ENCODE measurements around the gene R3HCC1L.
"Not testable (repeated sequence)": the region's sequence is repeated elsewhere in the genome, so short reads cannot be mapped to it uniquely, and the experiment has no call there.

The R3HCC1L gene

DNA sequence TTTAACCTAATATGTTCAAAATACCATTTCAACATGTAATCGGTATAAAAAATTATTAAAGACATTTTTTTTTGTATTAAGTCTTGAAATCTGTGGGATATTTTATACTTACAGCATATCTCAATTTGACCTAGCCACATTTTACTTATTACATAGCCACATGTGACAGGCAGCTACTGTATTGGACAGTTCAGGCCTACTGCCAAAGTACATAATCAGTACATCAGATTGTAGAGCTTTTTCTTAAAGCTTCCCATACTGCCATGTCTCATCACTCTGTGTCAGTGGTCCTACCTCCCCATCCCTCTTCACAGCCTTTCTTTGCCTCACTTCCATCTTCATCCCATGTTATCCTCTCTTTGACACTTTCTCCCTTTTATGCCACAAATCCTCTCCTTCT is 90.5 kb downstream of the R3HCC1L start:
- no peak for DNase-seq (ENCODE audit: insufficient read length, low spot score)
- no peak for FAIRE-seq

DNA sequence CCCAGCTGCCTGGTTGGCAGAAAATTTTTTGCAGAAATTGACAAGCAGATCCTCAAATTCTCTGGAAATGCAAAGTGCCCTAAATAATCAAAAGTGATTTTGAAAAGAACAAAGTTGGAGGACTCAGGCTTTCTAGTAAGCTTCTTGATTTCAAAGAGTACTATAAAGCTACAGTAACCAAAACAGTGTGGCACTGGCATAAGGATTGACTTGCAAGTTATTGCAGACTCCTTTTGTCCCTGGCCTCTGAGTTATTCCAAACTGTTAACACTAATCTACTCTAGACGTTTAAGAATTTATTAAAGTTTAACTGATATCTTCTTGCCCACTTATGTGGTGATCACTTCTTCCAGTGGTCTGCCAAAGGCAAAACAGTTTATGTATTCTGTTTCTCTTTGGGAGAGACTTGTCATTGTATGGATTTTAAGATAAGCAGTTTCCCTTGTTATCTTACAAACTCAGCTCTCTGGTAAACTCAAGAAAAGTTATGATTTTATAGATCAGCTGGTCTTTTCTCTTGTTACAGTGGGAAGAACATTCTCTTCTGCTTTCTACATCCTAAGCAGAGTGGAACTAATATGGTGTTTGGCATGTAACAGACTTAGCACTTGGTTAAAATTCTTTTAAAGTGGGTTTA is 92.2 kb downstream of the R3HCC1L start:
- DNase-seq (ENCODE audit: insufficient read length, low spot score) (no peak), FAIRE-seq (peak; percentile 40)

DNA sequence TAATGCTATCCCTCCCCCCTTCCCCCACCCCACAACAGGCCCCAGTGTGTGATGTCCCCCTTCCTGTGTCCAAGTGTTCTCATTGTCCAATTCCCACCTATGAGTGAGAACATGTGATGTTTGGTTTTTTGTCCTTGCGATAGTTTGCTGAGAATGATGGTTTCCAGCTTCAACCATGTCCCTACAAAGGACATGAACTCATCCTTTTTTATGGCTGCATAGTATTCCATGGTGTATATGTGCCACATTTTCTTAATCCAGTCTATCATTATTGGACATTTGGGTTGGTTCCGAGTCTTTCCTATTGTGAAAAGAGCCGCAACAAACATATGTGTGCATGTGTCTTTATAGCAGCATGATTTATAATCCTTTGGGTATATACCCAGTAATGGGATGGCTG is 93.3 kb downstream of the R3HCC1L start:
- not testable (repeated sequence) for DNase-seq (ENCODE audit: insufficient read length, low spot score); FAIRE-seq

DNA sequence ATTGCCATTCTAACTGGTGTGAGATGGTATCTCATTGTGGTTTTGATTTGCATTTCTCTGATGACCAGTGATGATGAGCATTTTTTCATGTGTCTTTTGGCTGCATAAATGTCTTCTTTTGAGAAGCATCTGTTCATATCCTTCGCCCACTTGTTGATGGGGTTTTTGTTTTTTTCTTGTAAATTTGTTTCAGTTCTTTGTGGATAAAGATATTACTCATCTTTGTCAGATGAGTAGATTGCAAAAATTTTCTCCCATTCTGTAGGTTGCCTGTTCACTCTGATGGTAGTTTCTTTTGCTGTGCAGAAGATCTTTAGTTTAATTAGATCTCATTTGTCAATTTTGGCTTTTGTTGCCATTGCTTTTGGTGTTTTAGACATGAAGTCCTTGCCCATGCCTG is 93.8 kb downstream of the R3HCC1L start:
- FAIRE-seq; DNase-seq (ENCODE audit: insufficient read length, low spot score): not testable (repeated sequence)

DNA sequence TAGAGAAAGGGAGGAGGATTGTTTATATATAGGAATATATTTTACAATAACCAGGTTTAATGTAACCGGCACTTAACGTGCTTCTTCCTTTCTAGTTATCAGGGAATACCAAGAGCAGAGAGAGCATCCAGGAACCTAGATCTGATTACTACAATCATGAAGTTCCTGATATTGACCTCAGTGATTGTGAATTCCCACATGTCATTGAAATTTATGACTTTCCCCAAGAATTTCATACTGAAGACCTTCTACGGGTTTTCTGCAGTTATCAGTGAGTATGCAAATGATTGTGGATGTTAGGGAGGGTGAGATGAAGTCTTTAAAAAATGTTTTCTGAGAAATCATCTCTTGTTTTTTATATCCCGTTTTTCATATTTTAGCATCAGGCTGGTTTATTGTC is 97.0 kb downstream of the R3HCC1L start:
- DNase-seq (ENCODE audit: insufficient read length, low spot score) (no peak), FAIRE-seq (no peak)

DNA sequence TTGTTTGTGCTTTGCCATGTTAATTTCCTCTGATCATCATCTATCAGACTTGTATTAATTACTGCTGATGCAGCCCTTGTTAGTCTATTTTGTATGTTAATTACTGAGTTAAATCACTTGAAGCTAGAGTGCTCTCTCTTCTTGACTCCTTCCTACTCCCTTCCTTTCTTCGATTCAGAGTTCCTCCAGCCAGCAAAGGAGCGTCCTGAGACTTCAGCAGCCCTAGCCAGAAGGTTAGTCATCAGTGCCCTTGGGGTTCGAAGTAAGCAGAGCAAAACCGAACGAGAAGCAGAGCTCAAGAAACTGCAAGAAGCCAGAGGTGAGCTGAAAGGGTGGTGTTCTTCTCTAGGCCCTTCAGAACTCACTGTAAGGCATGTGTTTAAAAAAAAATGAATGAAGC is 101.4 kb downstream of the R3HCC1L start:
- DNase-seq (ENCODE audit: insufficient read length, low spot score) (no peak), FAIRE-seq (no peak)

DNA sequence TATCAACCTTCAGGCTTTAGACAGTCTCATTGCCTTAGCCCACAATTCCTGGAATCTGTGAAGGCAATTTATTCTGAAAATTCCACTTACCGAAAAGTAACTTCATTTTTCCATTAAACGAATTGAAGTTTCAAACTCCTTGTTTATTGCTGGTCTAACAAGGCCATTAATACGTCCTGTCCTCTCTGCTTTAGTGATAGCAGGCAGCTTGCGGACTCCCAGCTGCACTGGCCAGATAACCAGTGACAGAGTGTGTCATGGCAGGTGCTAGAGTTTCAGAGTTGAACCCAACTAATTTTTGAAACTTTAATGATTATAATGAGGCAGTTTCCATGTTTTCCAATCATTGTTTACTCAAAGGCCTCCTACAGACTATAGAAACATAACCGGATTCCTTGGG is 102.4 kb downstream of the R3HCC1L start:
- FAIRE-seq (no peak), DNase-seq (ENCODE audit: insufficient read length, low spot score) (no peak)

DNA sequence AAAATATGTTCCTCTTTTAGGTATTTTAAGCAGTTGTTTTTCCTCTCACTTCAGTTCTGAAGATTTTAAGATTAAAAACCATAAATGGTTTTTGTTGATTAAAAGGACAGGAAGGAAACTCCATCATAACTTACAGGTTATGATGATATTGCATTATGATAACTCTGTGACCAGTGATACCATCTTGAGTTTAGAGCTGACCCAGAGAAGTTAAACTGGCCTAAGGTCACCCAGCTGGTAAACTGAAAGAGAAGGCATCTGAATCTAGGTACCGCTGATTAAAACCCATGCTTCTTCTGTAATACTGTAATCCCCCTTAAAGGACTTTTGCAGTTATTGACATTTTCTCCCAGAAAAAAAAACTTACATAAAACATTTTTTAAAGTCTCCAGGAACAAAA is 103.9 kb downstream of the R3HCC1L start:
- FAIRE-seq: no peak
- DNase-seq (ENCODE audit: insufficient read length, low spot score): no peak

DNA sequence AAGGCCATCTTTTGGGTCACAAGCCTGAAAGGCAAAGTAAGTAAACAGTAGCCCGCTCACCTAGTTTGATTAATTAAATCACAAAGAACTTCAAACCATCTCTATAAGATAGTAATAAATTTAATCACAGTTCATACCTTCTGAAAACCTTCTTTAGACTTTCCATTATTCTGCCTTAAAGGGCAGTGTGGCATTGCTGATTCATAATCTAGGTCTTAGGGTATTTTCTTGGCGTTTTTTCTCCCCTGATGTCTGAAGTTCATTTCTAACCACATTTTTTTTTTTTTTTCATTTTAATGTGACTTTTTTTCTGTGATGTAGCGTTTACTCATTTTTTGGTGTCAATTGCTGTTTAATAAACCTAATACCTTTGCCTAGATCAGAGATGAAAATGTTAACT is 106.1 kb downstream of the R3HCC1L start:
- DNase-seq (ENCODE audit: insufficient read length, low spot score) (no peak), FAIRE-seq (no peak)

DNA sequence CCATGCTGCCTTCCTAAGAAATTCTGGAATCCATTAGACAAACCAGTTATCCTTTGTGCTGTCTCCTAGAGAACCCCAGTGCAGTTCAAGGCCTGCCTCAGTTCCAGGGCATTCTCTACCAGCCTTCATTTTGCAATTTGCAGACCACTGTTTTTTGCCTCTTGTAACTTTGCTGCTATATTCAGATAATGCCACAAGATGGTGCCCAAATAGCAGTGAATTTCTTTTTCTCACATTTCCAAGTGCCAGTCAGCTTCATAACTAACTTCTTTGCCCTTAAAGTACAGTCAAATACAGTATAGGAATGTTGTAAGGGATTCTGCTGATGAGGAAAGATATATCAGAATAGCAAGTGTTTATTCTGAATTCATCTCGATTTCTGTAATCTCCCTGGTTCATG is 108.4 kb downstream of the R3HCC1L start:
- FAIRE-seq: no peak
- no peak for DNase-seq (ENCODE audit: insufficient read length, low spot score)

DNA sequence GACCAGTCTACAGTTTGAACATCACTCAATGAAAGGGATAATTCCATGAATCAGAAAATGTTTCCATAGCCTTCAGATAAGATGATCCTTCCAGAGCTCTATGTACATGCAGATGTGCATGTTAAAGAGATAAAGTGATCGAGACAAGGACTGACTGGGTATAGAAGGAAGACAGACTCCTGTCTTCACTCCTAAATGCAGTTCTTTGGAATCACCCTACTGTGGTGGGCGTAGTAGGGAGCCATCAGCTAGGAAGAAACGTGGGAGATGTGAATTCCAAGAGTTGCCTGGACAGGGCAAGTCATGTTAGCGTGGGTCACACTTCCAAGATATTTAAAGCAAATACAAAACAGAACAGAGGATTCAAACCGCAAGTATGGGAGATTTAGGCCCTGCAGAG is 109.7 kb downstream of the R3HCC1L start:
- FAIRE-seq (no peak), DNase-seq (ENCODE audit: insufficient read length, low spot score) (no peak)

DNA sequence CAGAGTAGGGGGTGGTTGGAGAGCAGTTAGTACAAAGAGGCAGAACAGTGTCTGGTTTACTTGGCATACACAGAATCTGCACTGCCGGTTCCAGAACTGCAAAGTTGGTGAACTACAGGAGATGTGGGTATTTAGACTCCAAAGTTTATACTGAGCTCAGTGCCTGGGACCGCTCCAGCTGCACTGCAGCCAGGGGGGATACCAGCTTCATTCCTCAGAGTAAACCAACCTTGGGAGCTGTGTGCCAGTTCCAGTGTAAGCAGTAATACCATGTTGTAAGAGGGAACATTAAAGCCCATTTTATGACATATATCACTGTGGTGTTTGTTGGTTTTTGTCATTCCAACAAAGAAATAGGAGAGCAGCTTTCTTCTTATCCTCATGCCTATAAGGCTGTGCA is 110.1 kb downstream of the R3HCC1L start:
- DNase-seq (ENCODE audit: insufficient read length, low spot score) (no peak), FAIRE-seq (no peak)

DNA sequence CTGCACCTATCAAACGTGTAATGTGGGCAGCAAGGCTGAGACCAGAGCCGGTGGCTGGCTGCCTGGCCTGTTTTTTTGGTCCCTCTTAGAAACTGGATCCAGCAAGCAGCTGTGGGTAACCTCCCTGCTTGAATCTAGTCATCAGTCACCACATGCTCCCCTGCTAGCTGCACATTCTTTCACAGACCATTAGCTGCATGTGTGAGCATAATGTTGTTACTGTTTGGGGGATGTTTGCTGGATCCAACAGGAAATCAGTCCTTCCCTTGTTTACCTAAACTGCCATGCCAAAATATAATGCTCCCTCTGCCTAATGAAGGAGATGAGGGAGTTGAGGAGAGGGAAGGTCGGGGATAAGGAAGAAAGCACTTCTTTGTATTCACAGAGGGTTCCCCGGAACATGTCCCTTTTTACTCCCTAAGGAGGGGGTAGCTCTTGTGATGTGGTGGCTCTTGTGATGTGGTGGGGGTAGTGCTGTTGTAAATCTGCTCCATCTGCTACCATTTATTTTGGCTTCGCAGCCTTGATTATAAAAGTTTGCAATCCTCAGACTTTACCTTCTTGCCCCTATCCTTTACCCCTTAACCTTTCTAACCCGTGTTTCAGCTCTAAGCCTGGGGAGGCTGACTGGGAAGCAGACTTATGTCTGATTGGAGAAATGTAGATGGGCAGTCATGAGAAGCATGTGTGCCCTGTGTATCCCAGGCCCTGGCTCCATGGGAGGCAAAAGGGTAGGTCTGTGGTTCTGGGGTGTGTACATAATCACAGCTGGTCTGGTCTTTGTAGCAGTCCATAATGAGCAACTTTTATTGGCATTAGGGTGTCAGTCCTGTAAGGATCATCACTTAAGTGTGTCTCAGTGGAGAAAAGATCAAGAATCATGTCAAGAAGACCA is 112.7 kb downstream of the R3HCC1L start:
- no peak for DNase-seq (ENCODE audit: insufficient read length, low spot score)
- no peak for FAIRE-seq

DNA sequence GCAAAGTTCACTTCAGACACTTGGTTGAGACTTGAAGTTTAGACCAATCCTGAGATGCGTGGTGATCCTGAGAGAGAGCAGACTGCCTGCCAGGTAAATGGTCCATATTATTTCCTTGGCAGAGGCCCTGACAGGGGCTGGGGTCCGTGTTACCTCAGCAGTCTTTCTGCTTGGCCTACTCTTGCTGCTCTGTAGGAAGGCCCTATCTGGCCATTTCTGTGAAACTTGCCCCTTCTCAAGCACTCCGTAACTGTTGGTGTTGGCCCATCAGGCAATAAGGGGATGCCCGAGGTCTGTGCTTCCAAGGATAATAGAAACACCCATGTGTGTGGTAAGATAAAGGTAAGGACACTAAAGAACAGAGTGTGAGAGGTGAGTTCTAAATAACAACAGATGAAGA is 113.6 kb downstream of the R3HCC1L start:
- FAIRE-seq: no peak
- DNase-seq (ENCODE audit: insufficient read length, low spot score): no peak

DNA sequence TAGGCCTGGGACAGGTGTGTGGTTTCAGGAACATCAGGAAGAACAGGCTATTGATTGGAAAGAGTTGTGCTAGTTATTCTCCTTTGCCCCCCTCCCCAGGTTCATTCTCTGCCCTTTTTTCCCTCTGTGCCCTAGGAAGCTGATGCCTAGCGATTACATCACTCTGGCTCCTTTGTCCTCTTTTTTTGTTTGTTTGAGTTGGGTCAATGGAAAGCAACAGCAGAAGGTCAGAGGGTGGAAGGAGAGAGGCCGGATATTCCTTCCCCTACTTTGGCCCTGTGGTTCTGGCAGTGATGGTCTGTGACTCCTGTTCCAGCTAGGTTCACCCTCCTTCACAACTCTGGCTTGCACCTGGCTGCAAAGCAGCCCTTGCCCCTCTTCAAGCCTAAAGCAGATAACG is 114.7 kb downstream of the R3HCC1L start:
- FAIRE-seq (no peak), DNase-seq (ENCODE audit: insufficient read length, low spot score) (no peak)

DNA sequence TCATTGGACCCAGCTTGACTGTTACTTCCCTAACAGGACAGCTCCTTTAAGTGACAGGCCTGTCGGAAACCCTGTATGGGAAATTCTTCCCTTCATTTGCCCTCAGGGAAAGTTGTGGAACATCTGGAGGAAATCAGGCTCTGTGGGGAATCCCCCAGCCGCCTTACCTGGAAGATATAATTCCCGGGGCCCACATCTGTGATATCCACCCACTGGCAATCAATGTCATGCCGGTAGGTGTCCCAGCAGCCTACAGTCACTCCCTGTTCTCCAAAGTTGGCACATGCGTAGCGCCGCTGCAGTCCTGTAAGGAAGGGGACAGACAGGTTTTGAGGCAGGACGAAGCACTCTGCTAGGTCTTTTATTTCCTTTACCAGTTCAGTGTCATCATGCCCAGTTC is 116.9 kb downstream of the R3HCC1L start:
- FAIRE-seq (no peak), DNase-seq (ENCODE audit: insufficient read length, low spot score) (no peak)

DNA sequence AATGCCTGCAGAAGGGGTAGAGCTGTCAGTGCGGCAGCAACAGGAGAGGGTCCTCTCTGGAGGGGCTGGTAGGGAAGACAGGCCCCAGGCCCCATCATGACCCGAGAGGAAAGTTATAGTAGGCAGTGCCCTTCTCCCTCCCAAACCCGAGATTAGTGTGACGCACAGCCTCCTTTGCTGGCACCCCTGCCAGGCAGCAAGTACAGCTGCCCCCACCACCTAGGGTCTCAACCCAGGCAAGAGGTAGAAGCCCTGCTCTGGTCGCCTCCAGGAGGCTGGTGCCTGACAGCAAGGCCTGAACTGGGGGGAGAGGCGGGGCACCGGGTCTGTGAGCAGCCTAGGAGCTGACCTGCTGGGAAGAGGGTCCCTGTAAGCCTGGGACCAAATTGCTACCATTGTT is 118.0 kb downstream of the R3HCC1L start:
- FAIRE-seq: no peak
- DNase-seq (ENCODE audit: insufficient read length, low spot score): no peak

DNA sequence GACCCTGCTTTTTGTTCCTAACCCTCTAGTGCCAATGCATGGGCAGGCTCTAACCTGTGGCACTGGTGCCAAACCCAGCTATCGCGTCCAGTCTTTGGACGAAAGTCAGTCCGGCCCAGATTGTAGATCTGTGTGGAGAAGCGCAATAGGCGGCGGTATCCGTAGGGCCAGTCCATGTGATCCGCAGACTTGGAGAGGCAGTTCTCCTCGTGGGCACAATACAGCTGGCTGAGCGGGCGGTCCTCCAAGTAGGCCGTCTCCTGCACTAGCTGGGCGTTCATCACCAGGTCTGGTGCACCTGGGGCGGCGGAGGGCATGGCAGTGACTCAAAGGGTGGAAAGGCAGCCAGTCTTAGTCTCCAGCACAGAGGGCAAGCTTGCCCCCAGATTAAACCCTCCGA is 119.0 kb downstream of the R3HCC1L start:
- FAIRE-seq (no peak), DNase-seq (ENCODE audit: insufficient read length, low spot score) (no peak)

DNA sequence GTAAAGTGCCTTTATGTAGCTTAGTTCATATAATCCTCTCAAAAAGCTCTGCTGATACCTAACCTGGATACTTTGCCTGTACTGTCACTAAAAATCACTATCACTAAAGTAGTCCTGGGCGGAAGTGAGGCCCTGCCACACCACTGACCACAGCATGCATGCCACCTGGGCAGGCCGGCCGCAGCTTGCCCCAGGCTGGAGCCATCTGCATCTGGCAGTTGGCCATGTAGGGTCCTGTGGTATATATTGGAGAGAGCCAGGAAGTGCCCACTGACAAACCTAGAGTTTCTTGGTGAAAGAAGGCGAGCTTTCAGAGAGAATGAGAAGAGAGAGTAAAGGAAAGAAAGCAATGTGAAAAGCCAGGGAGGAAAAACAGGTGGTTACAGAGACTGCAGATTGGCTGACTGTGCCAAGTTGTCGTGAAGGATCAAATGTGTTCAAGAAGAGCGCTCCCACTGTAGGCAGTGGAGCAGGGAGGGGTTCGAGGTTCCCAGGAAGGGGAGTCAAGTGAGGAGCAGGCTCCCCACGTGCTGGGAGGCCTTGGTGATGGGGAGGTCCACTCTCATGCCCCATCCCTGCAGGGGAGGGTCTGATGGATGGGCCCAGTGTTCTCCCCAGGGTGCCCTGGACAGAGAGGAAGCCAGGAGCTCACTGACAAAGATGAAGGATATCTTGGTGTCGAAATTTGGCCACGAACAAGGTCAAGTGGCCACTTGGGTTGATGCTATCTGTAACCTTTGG is 119.9 kb downstream of the R3HCC1L start:
- DNase-seq (ENCODE audit: insufficient read length, low spot score) (no peak), FAIRE-seq (no peak)

DNA sequence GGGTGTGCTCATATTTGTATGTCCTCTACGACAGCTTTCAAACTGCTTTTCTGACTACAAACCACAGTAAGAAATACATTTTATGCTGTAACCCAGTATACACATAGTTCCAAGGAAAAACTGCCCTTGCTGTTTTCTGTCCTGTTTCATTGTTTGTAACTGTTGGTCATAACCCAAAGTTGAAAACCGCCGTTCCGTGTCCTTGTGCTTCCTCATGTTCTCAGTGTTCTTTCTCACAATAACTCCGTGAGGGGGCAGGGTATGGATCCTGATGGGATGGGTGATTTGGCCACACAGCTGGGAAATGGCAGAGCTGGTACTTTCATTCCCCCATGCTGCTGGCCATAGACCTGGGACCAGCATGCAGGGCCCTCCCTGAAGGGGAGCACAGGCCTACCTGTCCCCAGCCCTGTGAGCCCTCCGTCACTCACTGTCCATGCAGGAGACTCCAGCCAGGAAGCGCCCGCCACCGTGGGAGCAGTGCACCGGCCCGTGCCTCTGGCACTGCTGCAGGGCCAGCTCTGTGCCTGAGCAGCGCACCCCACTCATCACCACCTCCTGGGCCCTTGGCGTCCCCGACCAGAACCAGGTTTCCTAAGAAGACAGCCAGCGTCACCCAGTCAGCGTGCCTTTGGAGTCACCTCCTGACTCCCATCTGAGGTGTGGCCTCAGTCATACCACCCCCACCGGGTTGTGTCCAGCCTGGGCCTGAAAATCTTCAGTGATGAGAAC is 120.9 kb downstream of the R3HCC1L start:
- DNase-seq (ENCODE audit: insufficient read length, low spot score): no peak
- no peak for FAIRE-seq

DNA sequence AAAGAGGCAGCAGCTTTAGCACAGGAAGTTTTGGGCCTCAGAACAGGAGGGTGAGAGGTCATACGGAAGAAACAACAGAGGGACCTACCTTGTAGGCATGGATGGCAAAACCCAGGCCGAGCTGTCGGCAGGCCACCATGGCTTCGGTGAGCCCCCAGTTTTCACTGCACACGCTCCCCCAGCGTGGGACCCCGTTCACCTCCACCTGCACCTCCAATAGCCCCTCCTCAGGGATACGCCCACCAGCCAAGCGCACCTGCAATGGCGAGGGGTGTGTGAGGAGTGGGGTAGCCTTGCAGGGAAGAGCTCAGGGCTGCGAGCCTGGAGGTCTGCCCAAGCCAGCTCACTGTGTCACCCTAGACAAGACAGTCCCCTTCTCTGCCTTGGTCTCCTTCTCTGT is 122.2 kb downstream of the R3HCC1L start:
- no peak for DNase-seq (ENCODE audit: insufficient read length, low spot score)
- FAIRE-seq: no peak
